ENCODE results near the gene ZNF592. TPM values are rescaled to one million over a fixed set of nuclear protein-coding genes. Genes with fewer than 3 reads are reported as not detected.
A peak's percentile ranks its signal among the peaks of the same experiment; 100 is the strongest.

The ZNF592 gene
- total and polyA plus RNA-seq, 2 of the 13 experiments (the other 11 are each of a cell fraction or from before 2014, with no cell fraction given) = 8.2 to 9.8 TPM

GRCh38 chr15:84842781-84843180 lies 94.4 kb downstream of the ZNF592 start:
- no peak overlapping the region for H3K27ac ChIP-seq (ENCODE audit: extremely low read length, insufficient read depth, low read length)
- no peak for FAIRE-seq
- intact Hi-C loops (cut with micrococcal nuclease; ENCODE audit: unreplicated experiment) = no loop called here

GRCh38 chr15:84844964-84845363 lies 96.6 kb downstream of the ZNF592 start:
- DNase-seq (ENCODE audit: low spot score) (peak; percentile 38), ATAC-seq (peak; percentile 54), FAIRE-seq (peak; percentile 37)
- in situ Hi-C loops (cut with HindIII; ENCODE audit: extremely low pct_ligation_motif_present, low pct_unique_long_range_greater_than_20kb) (loop anchor here (25.0 kb wide), 1 partner anchor 317 kb away; no protein-coding TSS in a partner anchor), intact Hi-C loops (cut with micrococcal nuclease; ENCODE audit: unreplicated experiment) (loop anchor here (1.0 kb wide), 1 partner anchor 83 kb away; no protein-coding TSS in a partner anchor)
- peaks cover 7% of the 10 kb centered on the region; the same call in 1 of the 2 replicates for H3K9me3 ChIP-seq (ENCODE audit: low read length)
- no peak overlapping the region for H3K9ac ChIP-seq (ENCODE audit: insufficient read depth, low read depth, low read length)
- H3K79me2 ChIP-seq (ENCODE audit: insufficient read depth, low read length) = no peaks in the 10 kb centered on the region
- peaks cover 0 to 4% of the 10 kb centered on the region in 2 experiments; a peak in 2 of 5 replicates for H3K27me3 ChIP-seq (ENCODE audit: control insufficient read depth in 1 of 2, insufficient read depth in 2 of 2, low read length in 2 of 2)
- H3K27ac ChIP-seq (ENCODE audit: extremely low read length, insufficient read depth, low read length) = peak overlapping the region; percentile 46
- H3K4me1 ChIP-seq (ENCODE audit: insufficient read depth, low read length) = peaks cover 50% of the 10 kb centered on the region
- no peak overlapping the region for H2AFZ ChIP-seq (ENCODE audit: low read length)
- ChIA-PET POLR2A (no interaction called here), CTCF (ENCODE audit: low intra/inter-chr PET ratio, low total read pairs) (interaction anchor here (0.8 to 2.9 kb wide), 5 partner anchors 18 to 245 kb away, joined by 3 to 30 read pairs (median 5); no protein-coding TSS in a partner anchor)
- peak overlapping the region; percentile 45 for H3K4me2 ChIP-seq (ENCODE audit: low read depth, low read length)
- no peak overlapping the region; a peak in 1 of 6 replicates for H3K4me3 ChIP-seq (replicated peaks in 1 of 3; ENCODE audit: insufficient read depth in 1 of 3, low read depth in 2 of 3, low read length in 3 of 3)
- 0% methylated on average over 2 of the region's 2 CpGs for WGBS (ENCODE audit: low lambda C conversion rate)
- no TSS peak for BruUV-seq (replicated peaks)
- H4K20me1 ChIP-seq (ENCODE audit: insufficient read depth, low read length) = no peaks in the 10 kb centered on the region
- H3K36me3 ChIP-seq (replicated peaks in 1 of 2; ENCODE audit: control insufficient read depth in 1 of 2, insufficient read depth in 2 of 2, low read length in 2 of 2) = no peaks in the 10 kb centered on the region
- TF ChIP-seq GATAD2A (CRISPR knock-in tag; IDR thresholded peaks at IDR 0.05) (peak; percentile 72), FIP1L1 (IDR thresholded peaks at IDR 0.05; ENCODE audit: borderline replicate concordance, insufficient read depth, low read depth, low read length) (no peak), PRDM15 (CRISPR knock-in tag; IDR thresholded peaks at IDR 0.05) (no peak), SATB2 (CRISPR knock-in tag; IDR thresholded peaks at IDR 0.05) (no peak), ZNF326 (CRISPR knock-in tag; IDR thresholded peaks at IDR 0.05; ENCODE audit: borderline replicate concordance) (no peak), FOXK1 (CRISPR knock-in tag; IDR thresholded peaks at IDR 0.05; ENCODE audit: borderline replicate concordance, low read depth) (peak; percentile 47; the same call in 1 of the 2 replicates)

More at GRCh38 chr15:84842781-84843180, 94.4 kb downstream of the ZNF592 start:
- H3K9ac ChIP-seq (ENCODE audit: insufficient read depth, low read depth, low read length) = no peak overlapping the region
- BruUV-seq (replicated peaks) = no TSS peak
- 0% methylated on average over 1 of the region's 1 CpG for WGBS (ENCODE audit: low lambda C conversion rate)
- peaks cover 7% of the 10 kb centered on the region; the same call in 1 of the 2 replicates for H3K9me3 ChIP-seq (ENCODE audit: low read length)
- ATAC-seq (no peak), DNase-seq (ENCODE audit: low spot score) (no peak)
- peaks cover 0 to 4% of the 10 kb centered on the region in 2 experiments; a peak in 2 of 5 replicates for H3K27me3 ChIP-seq (ENCODE audit: control insufficient read depth in 1 of 2, insufficient read depth in 2 of 2, low read length in 2 of 2)
- no peak for TF ChIP-seq HMG20A (CRISPR knock-in tag; IDR thresholded peaks at IDR 0.05; ENCODE audit: borderline replicate concordance)
- TF ChIP-seq JUN (CRISPR knock-in tag; IDR thresholded peaks at IDR 0.05) = no peak
- TF ChIP-seq NFYB (CRISPR knock-in tag; IDR thresholded peaks at IDR 0.05) = no peak
- TF ChIP-seq FLYWCH1 (CRISPR knock-in tag; IDR thresholded peaks at IDR 0.05) = no peak
- TF ChIP-seq ZNF3 (CRISPR knock-in tag; IDR thresholded peaks at IDR 0.05) = no peak
- TF ChIP-seq ZNF251 (CRISPR knock-in tag; IDR thresholded peaks at IDR 0.05) = no peak
- TF ChIP-seq ZNF282 (IDR thresholded peaks at IDR 0.05; ENCODE audit: partially characterized antibody) = no peak
- no peak for TF ChIP-seq ZBTB3 (CRISPR knock-in tag; IDR thresholded peaks at IDR 0.05; ENCODE audit: borderline replicate concordance, low read depth)
- no peak for TF ChIP-seq IRF1 (CRISPR knock-in tag; IDR thresholded peaks at IDR 0.05; ENCODE audit: low read depth)
- TF ChIP-seq CAMTA2 (CRISPR knock-in tag; IDR thresholded peaks at IDR 0.05; ENCODE audit: borderline replicate concordance) = no peak
- peaks cover 56% of the 10 kb centered on the region for H3K4me1 ChIP-seq (ENCODE audit: insufficient read depth, low read length)
- H2AFZ ChIP-seq (ENCODE audit: low read length) = no peak overlapping the region
- H3K79me2 ChIP-seq (ENCODE audit: insufficient read depth, low read length) = no peaks in the 10 kb centered on the region
- no peaks in the 10 kb centered on the region for H4K20me1 ChIP-seq (ENCODE audit: insufficient read depth, low read length)
- CTCF ChIA-PET (ENCODE audit: low intra/inter-chr PET ratio, low total read pairs) = no interaction called here
- H3K4me3 ChIP-seq (replicated peaks in 1 of 3; ENCODE audit: insufficient read depth in 1 of 3, low read depth in 2 of 3, low read length in 3 of 3) = no peak overlapping the region
- H3K36me3 ChIP-seq (replicated peaks in 1 of 2; ENCODE audit: control insufficient read depth in 1 of 2, insufficient read depth in 2 of 2, low read length in 2 of 2) = no peaks in the 10 kb centered on the region
- in situ Hi-C loops (cut with HindIII; ENCODE audit: extremely low pct_ligation_motif_present, low pct_unique_long_range_greater_than_20kb) = loop anchor here (25.0 kb wide), 1 partner anchor 320 kb away; no protein-coding TSS in a partner anchor
- H3K4me2 ChIP-seq (ENCODE audit: low read depth, low read length) = no peak overlapping the region
- POLR2A ChIA-PET = no interaction called here
